ENCODE data around the gene TC2N. TPM values are rescaled to one million over a fixed set of nuclear protein-coding genes. Genes with fewer than 3 reads are reported as not detected.
"Not testable (repeated sequence)": the region's sequence is repeated elsewhere in the genome, so short reads cannot be mapped to it uniquely, and the experiment has no call there.

Gene TC2N
- total RNA-seq, 1 donor from 2014 or later, result 1.7 TPM

DNA sequence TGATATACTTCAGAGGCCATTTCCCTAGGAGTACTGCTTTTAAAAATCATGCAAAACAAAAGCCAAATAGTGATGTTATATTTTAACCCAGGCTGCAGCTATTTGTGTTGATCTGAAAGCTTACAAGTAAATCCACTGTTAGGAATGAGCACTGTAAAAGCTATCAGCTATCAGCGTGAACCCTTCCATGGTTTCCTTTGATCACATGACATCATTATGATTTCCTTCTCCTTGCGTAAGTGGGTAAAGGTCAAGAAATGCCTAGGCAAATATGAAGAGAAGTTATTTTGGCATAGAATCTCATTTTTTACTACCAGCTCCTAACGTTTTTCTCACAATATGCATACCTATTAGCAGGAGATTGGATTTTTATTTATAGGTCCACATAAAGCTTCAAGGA lies 86.9 kb downstream of the TC2N start:
- intact Hi-C loops (cut with DNase I), result no loop called here
- DNase-seq (ENCODE audit: low spot score), result no peak

DNA sequence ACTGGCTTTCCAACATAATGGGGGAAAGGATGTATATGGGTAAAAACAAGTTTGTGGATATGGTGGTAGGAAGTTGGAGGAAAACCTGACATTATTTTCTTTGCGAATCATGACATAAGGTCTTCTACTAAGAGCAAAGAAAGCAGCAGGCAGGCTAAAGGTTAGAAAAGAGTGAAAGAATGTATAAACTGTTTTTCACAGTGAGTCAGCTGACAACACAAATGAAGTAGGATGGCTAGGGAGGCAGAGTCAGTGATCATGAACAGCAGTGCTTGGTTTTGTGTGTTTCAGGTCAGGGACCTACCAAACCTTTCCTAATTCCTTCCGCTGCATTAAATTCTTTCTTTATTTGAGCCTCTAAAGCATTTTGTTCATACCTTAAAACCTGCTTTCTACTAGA lies 89.1 kb downstream of the TC2N start:
- intact Hi-C loops (cut with DNase I), result no loop called here
- DNase-seq (ENCODE audit: low spot score), result no peak

DNA sequence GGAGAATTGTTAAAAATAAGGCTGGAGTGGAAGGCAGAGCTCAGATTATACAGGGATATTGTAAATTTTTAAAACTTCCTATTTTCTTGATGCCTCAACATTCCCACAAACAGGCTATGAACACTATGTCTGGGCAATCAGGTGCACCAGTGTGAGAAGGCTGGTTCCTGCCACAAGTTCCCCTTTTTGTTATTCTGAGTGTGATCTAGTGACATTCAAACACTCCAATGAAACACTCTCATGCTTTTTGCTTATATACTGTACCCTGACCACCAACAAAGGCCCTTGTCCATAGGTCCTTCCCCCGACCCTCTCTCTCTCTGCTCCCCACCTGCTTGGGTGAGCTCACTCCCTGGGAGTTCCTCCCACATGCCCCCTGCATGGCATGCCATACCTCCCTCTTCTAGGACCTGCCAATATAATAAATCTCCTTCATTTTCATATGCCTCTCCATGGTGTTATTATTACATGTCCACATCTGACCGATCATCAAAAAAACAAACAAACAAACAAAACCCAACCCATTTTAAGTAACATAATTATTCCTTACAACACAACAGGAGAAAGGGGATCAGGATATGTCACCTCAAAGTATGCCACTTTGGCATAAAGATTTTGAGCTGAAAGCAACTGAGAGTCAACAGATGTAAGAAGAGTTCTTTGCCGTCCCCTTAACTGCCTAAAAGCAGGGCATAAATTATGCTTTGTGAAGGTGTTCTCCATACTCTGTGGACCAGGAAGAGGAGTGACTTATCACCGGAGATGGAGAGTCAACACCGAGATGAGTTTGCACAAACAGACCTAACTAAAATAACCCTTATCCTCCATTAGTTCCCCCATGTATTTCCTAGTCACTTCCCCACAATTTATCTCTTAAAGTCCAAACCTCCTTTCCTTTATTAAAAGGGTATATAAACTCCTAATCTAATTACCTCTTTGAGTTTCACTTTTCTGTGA lies 92.9 kb downstream of the TC2N start:
- DNase-seq (ENCODE audit: low spot score), result no peak
- intact Hi-C loops (cut with DNase I), result no loop called here

- intact Hi-C loops (cut with DNase I), result no loop called here
- no peak for DNase-seq (ENCODE audit: low spot score)
These were observed 97.2 kb downstream of the TC2N start for GRCh38 chr14:91770185-91770584.

DNA sequence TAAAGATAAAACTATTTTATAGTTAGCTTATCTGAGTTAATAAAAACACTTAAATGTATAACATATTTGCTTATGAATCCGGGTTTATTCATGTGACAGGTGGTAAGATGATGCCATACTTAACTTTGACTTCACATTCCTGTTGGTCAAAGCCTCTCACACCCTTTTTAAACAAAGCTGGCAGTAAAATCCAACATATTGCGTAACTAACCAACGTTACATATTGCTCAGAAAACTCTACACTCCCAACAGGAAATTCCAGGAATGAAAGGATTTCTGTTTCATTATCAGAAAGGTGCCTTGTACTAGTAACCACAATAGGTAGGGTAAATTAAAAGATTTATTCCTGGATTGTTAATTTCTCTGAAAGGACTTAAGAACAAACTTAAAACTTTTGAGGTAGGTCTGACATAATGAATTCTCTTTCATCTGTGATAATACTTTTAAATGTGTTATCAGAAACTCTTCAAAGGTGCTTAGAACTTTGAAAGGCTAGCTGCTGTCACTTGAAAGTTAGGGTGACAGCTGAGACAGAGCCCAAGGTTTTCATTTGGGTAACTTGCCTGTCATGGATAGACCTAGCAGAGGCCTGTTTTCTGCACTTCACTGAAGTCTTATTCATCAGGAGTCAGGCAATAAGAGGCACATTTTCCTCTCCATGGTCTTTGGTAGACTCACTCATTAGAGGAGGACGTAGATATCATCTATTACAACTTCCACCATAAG lies 111.6 kb downstream of the TC2N start:
- DNase-seq (ENCODE audit: low spot score), result no peak
- intact Hi-C loops (cut with DNase I), result no loop called here

DNA sequence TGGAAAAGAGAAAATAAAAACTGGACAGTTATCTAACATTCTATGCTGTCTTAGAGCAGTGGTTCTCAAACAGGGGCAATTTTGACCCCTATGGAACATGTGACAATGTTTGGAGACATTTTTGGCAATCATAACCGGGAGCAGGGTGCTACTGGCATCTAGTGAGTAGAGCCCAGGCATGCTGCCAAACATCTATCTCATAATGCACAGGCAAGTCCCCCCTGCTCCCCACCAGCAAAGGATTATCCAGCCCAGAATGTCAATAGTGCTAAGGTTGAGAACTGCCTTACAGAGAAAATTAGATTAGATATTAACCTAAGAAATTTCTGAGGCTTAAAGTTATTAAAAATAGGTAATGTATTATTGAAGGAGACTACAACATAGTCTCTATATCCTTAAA lies 112.5 kb downstream of the TC2N start:
- no peak for DNase-seq (ENCODE audit: low spot score)
- intact Hi-C loops (cut with DNase I), result no loop called here

DNA sequence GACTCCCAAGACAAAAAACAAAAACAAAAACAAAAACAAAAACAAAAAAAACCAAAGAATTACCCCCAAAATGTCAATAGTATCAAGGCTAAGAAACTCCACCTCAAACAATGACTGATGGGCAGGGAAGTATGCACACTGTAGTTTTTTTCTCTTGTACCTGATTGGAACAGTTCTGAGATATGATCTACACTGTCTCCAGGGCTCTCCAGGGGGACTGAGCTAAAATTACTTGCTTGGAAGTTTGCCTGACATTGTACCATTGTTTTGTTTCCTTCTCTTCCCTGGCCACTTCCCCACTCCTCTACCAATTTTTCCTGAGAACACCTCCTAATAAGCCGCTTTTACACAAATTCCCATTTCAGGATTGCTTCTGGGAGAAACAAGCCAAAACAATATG lies 113.2 kb downstream of the TC2N start:
- DNase-seq (ENCODE audit: low spot score), result no peak
- intact Hi-C loops (cut with DNase I), result no loop called here

DNA sequence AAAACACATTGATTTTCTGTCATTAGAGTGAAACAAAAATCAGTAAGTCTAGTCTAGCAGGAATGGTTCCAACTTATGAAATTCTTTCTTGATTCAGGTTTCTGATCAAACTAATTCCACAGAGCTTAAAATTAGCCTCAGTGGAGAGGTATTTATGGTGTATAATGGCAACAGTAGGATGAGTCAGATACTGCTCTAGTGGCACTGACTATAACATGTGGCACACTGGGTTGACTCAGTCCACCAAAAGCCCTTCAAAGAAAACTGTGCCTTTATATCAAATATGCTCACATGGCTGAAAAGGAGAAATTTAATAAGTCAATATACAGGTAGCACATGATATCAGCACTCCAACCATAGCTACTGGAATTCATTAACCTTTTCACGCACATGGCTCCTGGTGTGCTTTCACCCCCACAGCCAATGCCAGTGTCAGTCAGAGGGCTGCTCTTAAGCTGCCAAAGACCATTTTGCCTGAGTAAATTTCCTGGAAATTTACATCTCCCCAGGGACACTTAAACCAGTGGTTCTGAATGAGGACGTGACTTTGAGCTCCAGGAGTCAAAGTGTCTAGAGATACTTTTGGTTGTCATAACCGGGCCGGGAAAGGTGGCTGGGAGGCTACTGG lies 113.7 kb downstream of the TC2N start:
- intact Hi-C loops (cut with DNase I), result no loop called here
- no peak for DNase-seq (ENCODE audit: low spot score)

DNA sequence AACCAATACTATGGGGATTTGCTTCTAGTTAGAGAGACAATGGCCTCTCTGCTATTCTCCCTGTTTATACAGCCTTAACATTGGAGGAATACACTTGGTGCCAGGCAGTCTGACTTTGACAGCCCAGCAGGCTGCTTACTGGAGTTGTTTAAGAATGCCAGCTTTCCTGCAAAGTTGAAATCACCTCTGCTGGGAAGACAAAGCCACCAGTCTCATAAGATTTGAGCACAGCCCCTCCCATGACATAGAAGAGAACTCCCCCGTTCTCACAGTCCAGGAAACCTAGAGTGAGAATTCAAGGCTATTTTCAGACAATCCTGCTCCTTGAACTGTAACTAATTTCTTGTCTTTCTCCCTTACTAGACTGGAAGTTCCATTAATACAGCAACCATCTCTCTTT lies 114.4 kb downstream of the TC2N start:
- no peak for DNase-seq (ENCODE audit: low spot score)
- intact Hi-C loops (cut with DNase I), result no loop called here

GRCh38 chr14:91751719-91752118 lies 115.6 kb downstream of the TC2N start:
- intact Hi-C loops (cut with DNase I), result no loop called here
- no peak for DNase-seq (ENCODE audit: low spot score)

DNA sequence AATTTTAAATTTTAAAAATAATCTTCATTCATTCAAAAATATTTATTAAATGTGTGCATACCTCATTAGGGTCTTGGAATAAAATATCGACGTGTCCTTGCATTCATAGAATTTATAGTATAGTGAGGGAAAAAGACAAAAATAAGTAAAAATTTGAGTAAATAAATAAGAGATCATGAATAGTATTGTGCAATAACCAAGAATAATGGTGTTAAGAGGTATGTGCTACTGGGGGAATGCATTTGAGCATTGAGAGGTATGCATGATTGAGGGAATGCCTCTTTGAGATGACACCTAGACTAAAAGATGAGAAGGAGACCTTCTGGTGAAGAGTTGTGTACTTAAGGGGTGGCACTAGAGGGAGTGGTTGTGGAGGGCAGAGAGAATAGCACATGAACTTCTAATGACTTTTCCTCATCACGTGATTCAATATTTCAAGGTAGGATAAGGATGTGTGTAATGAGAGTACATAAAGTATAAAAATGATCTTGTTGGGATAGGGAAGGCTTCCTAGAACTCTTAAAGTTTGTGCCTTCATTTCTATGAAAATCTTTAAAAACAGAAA lies 116.6 kb downstream of the TC2N start:
- intact Hi-C loops (cut with DNase I), result no loop called here
- DNase-seq (ENCODE audit: low spot score), result no peak

- intact Hi-C loops (cut with DNase I), result no loop called here
- no peak for DNase-seq (ENCODE audit: low spot score)
These were observed 117.5 kb downstream of the TC2N start for GRCh38 chr14:91749868-91750267.

DNA sequence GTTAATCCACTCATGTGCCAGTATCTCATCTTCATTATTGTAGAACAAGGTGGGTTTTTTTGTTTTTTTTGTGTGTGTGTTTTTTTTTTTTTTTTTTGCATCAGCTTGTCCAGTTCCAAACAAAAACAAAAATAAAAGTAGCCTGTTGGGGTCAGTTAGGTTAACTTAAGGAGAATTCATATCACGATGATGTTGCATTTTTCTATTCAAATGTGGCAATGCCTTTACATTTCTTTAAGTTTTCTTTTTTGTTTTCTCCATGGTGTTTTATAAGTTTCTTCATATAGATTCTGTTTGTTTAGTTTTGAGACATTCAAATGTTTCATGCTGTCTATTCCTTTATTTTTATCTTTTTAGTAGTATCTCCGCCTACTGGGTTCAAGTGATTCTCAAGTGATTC lies 119.3 kb downstream of the TC2N start:
- intact Hi-C loops (cut with DNase I), result no loop called here
- DNase-seq (ENCODE audit: low spot score), result no peak

GRCh38 chr14:91745344-91745743 lies 122.0 kb downstream of the TC2N start:
- intact Hi-C loops (cut with DNase I), result no loop called here
- no peak for DNase-seq (ENCODE audit: low spot score)

- no peak for DNase-seq (ENCODE audit: low spot score)
- intact Hi-C loops (cut with DNase I), result no loop called here
These were observed 123.3 kb downstream of the TC2N start for GRCh38 chr14:91744068-91744480.

DNA sequence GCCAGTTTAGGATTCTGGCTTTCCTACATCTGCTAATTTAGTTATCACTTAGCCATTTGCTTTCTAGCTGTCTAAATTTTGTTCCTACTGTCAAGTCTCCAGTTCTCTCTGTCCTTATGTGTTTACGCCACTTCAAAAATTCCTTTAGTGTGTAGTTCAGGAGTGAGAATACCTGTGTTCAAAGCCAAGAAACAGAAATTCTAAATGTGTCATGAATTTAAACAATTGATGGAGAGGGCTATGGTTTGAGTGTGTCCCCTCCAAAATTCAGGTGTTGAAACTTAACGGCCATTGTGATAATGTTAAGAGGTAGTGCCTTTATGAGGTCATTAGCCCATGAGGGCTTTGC lies 124.1 kb downstream of the TC2N start:
- DNase-seq (ENCODE audit: low spot score), result no peak
- intact Hi-C loops (cut with DNase I), result no loop called here

GRCh38 chr14:91742621-91743304 lies 124.6 kb downstream of the TC2N start:
- no peak for DNase-seq (ENCODE audit: low spot score)
- intact Hi-C loops (cut with DNase I), result no loop called here

DNA sequence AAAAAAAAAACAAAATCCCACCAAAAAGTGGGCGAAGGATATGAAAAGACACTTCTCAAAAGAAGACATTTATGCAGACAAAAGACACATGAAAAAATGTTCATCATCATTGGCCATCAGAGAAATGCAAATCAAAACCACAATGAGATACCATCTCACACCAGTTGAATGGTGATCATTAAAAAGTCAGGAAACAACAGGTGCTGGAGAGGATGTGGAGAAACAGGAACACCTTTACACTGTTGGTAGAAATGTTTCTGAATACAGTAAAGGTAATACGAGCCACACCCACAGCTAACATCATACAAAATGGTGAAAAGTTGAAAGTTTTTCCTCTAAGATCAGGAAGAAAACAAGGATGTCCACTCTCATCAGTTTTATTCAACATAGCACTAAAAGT lies 127.5 kb downstream of the TC2N start:
- DNase-seq (ENCODE audit: low spot score); intact Hi-C loops (cut with DNase I): not testable (repeated sequence)

- intact Hi-C loops (cut with DNase I), result no loop called here
- DNase-seq (ENCODE audit: low spot score), result no peak
These were observed 129.7 kb downstream of the TC2N start for GRCh38 chr14:91737619-91738018.
